Muscle layer of colon (tissue), 2 donors: ENCODE data around the gene CREM.
A peak's percentile ranks its signal among the peaks of the same experiment; 100 is the strongest.
"Not testable (repeated sequence)": the region's sequence is repeated elsewhere in the genome, so short reads cannot be mapped to it uniquely, and the experiment has no call there.

Experiments
- H3K27ac ChIP-seq: one replicate; pipeline ENCODE4 v1.7.0; 2013; ENCODE audit warnings: low read depth, mild to moderate bottlenecking, low read length, moderate library complexity
- H3K27me3 ChIP-seq, 2 donors: one replicate each; pipeline ENCODE4 v1.7.0; 2013; ENCODE audit warnings: low read length in 2 of 2, mild to moderate bottlenecking in 2 of 2; ENCODE audit not compliant: insufficient read depth in 2 of 2, control insufficient read depth in 1 of 2
- H3K36me3 ChIP-seq: one replicate; pipeline ENCODE4 v1.7.0; 2013; ENCODE audit warnings: mild to moderate bottlenecking, low read length; ENCODE audit not compliant: insufficient read depth
- H3K4me1 ChIP-seq: one replicate; pipeline ENCODE4 v1.7.0; 2013; ENCODE audit warnings: mild to moderate bottlenecking, low read length; ENCODE audit not compliant: insufficient read depth
- H3K4me3 ChIP-seq, 2 donors: one replicate each; pipeline ENCODE4 v1.7.0; 2013; ENCODE audit warnings: low read length in 2 of 2, low read depth in 1 of 2, mild to moderate bottlenecking in 1 of 2, moderate library complexity in 1 of 2
- H3K9ac ChIP-seq: one replicate; pipeline ENCODE4 v1.7.0; 2013; ENCODE audit warnings: low read length
- H3K9me3 ChIP-seq: one replicate; pipeline ENCODE4 v1.7.0; 2013; ENCODE audit warnings: mild to moderate bottlenecking, low read length
- donor health status: abdominal sarcoma.
- donor health status: Adenocarcinoma of cecum.

Gene CREM

GRCh38 chr10:35212856-35213255 lies 86.2 kb downstream of the CREM start:
- Histone ChIP-seq H3K27me3 (no peaks in the 10 kb centered on the region), H3K9ac (no peak overlapping the region), H3K27ac (no peak overlapping the region), H3K9me3 (no peaks in the 10 kb centered on the region), H3K4me3 (no peak overlapping the region), H3K4me1 (peaks cover 5% of the 10 kb centered on the region), H3K36me3 (no peaks in the 10 kb centered on the region)

GRCh38 chr10:35213699-35214098 lies 87.1 kb downstream of the CREM start:
- Histone ChIP-seq H3K9ac (no peak overlapping the region), H3K4me1 (peaks cover 11% of the 10 kb centered on the region), H3K27ac (no peak overlapping the region), H3K9me3 (no peaks in the 10 kb centered on the region), H3K36me3 (no peaks in the 10 kb centered on the region), H3K27me3 (no peaks in the 10 kb centered on the region), H3K4me3 (no peak overlapping the region)

- Histone ChIP-seq H3K4me3 (no peak overlapping the region), H3K27ac (no peak overlapping the region), H3K4me1 (peaks cover 12% of the 10 kb centered on the region)
These were observed 88.0 kb downstream of the CREM start for GRCh38 chr10:35214607-35215020.

GRCh38 chr10:35215107-35215506 lies 88.5 kb downstream of the CREM start:
- Histone ChIP-seq H3K27me3 (no peaks in the 10 kb centered on the region), H3K9me3 (no peaks in the 10 kb centered on the region), H3K27ac (no peak overlapping the region), H3K36me3 (no peaks in the 10 kb centered on the region), H3K9ac (no peak overlapping the region), H3K4me1 (peaks cover 12% of the 10 kb centered on the region), H3K4me3 (no peak overlapping the region)

More at GRCh38 chr10:35214607-35215020, 88.0 kb downstream of the CREM start:
- Histone ChIP-seq H3K9ac (no peak overlapping the region), H3K9me3 (no peaks in the 10 kb centered on the region), H3K27me3 (no peaks in the 10 kb centered on the region), H3K36me3 (no peaks in the 10 kb centered on the region)

GRCh38 chr10:35216303-35216905 lies 89.8 kb downstream of the CREM start:
- Histone ChIP-seq H3K9me3 (no peaks in the 10 kb centered on the region), H3K27me3 (no peaks in the 10 kb centered on the region), H3K4me1 (peaks cover 11% of the 10 kb centered on the region), H3K36me3 (no peaks in the 10 kb centered on the region), H3K27ac (no peak overlapping the region), H3K4me3 (no peak overlapping the region), H3K9ac (no peak overlapping the region)

- H3K9ac ChIP-seq: not testable (repeated sequence)
These were observed 90.3 kb downstream of the CREM start for GRCh38 chr10:35216956-35217355.

GRCh38 chr10:35217455-35217854 lies 90.8 kb downstream of the CREM start:
- Histone ChIP-seq H3K36me3 (no peaks in the 10 kb centered on the region), H3K9ac (no peak overlapping the region), H3K27ac (peak overlapping the region; percentile 25), H3K9me3 (no peaks in the 10 kb centered on the region), H3K4me3 (no peak overlapping the region), H3K4me1 (peaks cover 8% of the 10 kb centered on the region), H3K27me3 (no peaks in the 10 kb centered on the region)

More at GRCh38 chr10:35216956-35217355, 90.3 kb downstream of the CREM start:
- H3K36me3 ChIP-seq, H3K27me3 ChIP-seq, H3K9me3 ChIP-seq, H3K4me1 ChIP-seq, H3K4me3 ChIP-seq: not testable (repeated sequence)
- peak overlapping the region; percentile 25 for H3K27ac ChIP-seq

- peaks cover 8% of the 10 kb centered on the region for H3K4me1 ChIP-seq
- H3K4me3 ChIP-seq: no peak overlapping the region
- H3K27ac ChIP-seq: no peak overlapping the region
- H3K36me3 ChIP-seq: no peaks in the 10 kb centered on the region
- H3K9ac ChIP-seq: no peak overlapping the region
- no peaks in the 10 kb centered on the region for H3K9me3 ChIP-seq
- no peaks in the 10 kb centered on the region for H3K27me3 ChIP-seq
These were observed 91.8 kb downstream of the CREM start for GRCh38 chr10:35218339-35218955.

- peaks cover 8% of the 10 kb centered on the region for H3K4me1 ChIP-seq
- no peaks in the 10 kb centered on the region for H3K9me3 ChIP-seq
- no peak overlapping the region for H3K4me3 ChIP-seq
- no peaks in the 10 kb centered on the region for H3K36me3 ChIP-seq
- no peak overlapping the region for H3K9ac ChIP-seq
- no peak overlapping the region for H3K27ac ChIP-seq
- no peaks in the 10 kb centered on the region for H3K27me3 ChIP-seq
These were observed 92.6 kb downstream of the CREM start for GRCh38 chr10:35219292-35219691.

GRCh38 chr10:35219891-35220890 lies 93.5 kb downstream of the CREM start:
- H3K27ac ChIP-seq: no peak overlapping the region
- H3K4me3 ChIP-seq: no peak overlapping the region
- H3K36me3 ChIP-seq: no peaks in the 10 kb centered on the region
- no peak overlapping the region for H3K9ac ChIP-seq
- peaks cover 8% of the 10 kb centered on the region for H3K4me1 ChIP-seq
- no peaks in the 10 kb centered on the region for H3K9me3 ChIP-seq
- no peaks in the 10 kb centered on the region for H3K27me3 ChIP-seq

GRCh38 chr10:35223016-35223415 lies 96.4 kb downstream of the CREM start:
- Histone ChIP-seq H3K9ac (no peak overlapping the region), H3K27ac (no peak overlapping the region), H3K36me3 (no peaks in the 10 kb centered on the region), H3K9me3 (no peaks in the 10 kb centered on the region), H3K4me3 (no peak overlapping the region), H3K4me1 (peaks cover 8% of the 10 kb centered on the region), H3K27me3 (no peaks in the 10 kb centered on the region)
